Measurements from ENCODE around the gene TLNRD1.
A peak's percentile ranks its signal among the peaks of the same experiment; 100 is the strongest.

The TLNRD1 gene

GRCh38 chr15:81007428-81008064 is 6.8 kb downstream of the TLNRD1 start:
- DNase-seq (ENCODE audit: low read depth, low spot score) = no peak
- no peak overlapping the region for H3K4me3 ChIP-seq (ENCODE audit: low read depth, low read length)
- TF ChIP-seq CTCF (IDR thresholded peaks at IDR 0.05; ENCODE audit: low read depth, low read length) = no peak
- in situ Hi-C loops (cut with HindIII; ENCODE audit: low sequenced_read_pairs) = no loop called here

- in situ Hi-C loops (cut with HindIII; ENCODE audit: low sequenced_read_pairs) = no loop called here
These were observed 7.6 kb downstream of the TLNRD1 start for GRCh38 chr15:81008312-81008711.

GRCh38 chr15:81010086-81010485 is 9.4 kb downstream of the TLNRD1 start:
- no peak for TF ChIP-seq CTCF (IDR thresholded peaks at IDR 0.05; ENCODE audit: low read depth, low read length)
- no peak overlapping the region for H3K4me3 ChIP-seq (ENCODE audit: low read depth, low read length)
- in situ Hi-C loops (cut with HindIII; ENCODE audit: low sequenced_read_pairs) = no loop called here
- DNase-seq (ENCODE audit: low read depth, low spot score) = no peak

More at GRCh38 chr15:81008312-81008711, 7.6 kb downstream of the TLNRD1 start:
- no peak overlapping the region for H3K4me3 ChIP-seq (ENCODE audit: low read depth, low read length)
- no peak for TF ChIP-seq CTCF (IDR thresholded peaks at IDR 0.05; ENCODE audit: low read depth, low read length)
- DNase-seq (ENCODE audit: low read depth, low spot score) = no peak

GRCh38 chr15:81011593-81011992 is 10.9 kb downstream of the TLNRD1 start:
- peak; percentile 20 for DNase-seq (ENCODE audit: low read depth, low spot score)
- in situ Hi-C loops (cut with HindIII; ENCODE audit: low sequenced_read_pairs) = no loop called here
- no peak overlapping the region for H3K4me3 ChIP-seq (ENCODE audit: low read depth, low read length)
- TF ChIP-seq CTCF (IDR thresholded peaks at IDR 0.05; ENCODE audit: low read depth, low read length) = no peak

GRCh38 chr15:81012588-81012987 is 11.9 kb downstream of the TLNRD1 start:
- DNase-seq (ENCODE audit: low read depth, low spot score) = no peak
- in situ Hi-C loops (cut with HindIII; ENCODE audit: low sequenced_read_pairs) = no loop called here
- H3K4me3 ChIP-seq (ENCODE audit: low read depth, low read length) = no peak overlapping the region
- TF ChIP-seq CTCF (IDR thresholded peaks at IDR 0.05; ENCODE audit: low read depth, low read length) = no peak

- H3K4me3 ChIP-seq (ENCODE audit: low read depth, low read length) = no peak overlapping the region
- in situ Hi-C loops (cut with HindIII; ENCODE audit: low sequenced_read_pairs) = no loop called here
- DNase-seq (ENCODE audit: low read depth, low spot score) = no peak
- TF ChIP-seq CTCF (IDR thresholded peaks at IDR 0.05; ENCODE audit: low read depth, low read length) = no peak
These were observed 12.7 kb downstream of the TLNRD1 start for GRCh38 chr15:81013396-81013929.
